WTC11 (cell line): ENCODE results near the gene KRT5.

Experiments used
- CREB1 ChIP-seq: sonication (generic); formaldehyde crosslinking; IDR thresholded peaks from 2 replicates; pipeline ENCODE4 v1.8.0; 2023; ENCODE audit warnings: mild to moderate bottlenecking, missing genetic modification reagents
- EMX1 ChIP-seq: fragments of 250-450 bp; sonication (Bioruptor Pico); IDR thresholded peaks from 2 replicates; pipeline ENCODE4 v1.8.0; 2021; ENCODE audit warnings: mild to moderate bottlenecking
- ESRRA ChIP-seq: sonication (generic); formaldehyde crosslinking; IDR thresholded peaks from 2 replicates; pipeline ENCODE4 v1.8.1; 2022; ENCODE audit warnings: mild to moderate bottlenecking, missing genetic modification reagents, borderline replicate concordance
- ETV6 ChIP-seq: sonication (generic); formaldehyde crosslinking; IDR thresholded peaks from 2 replicates; pipeline ENCODE4 v1.8.1; 2022; ENCODE audit warnings: mild to moderate bottlenecking, missing genetic modification reagents
- FOXP1 ChIP-seq: sonication (generic); formaldehyde crosslinking; IDR thresholded peaks from 2 replicates; pipeline ENCODE4 v1.8.0; 2022; ENCODE audit warnings: missing genetic modification reagents, mild to moderate bottlenecking, moderate library complexity, borderline replicate concordance
- JUN ChIP-seq: sonication (generic); formaldehyde crosslinking; IDR thresholded peaks from 2 replicates; pipeline ENCODE4 v1.8.0; 2023; ENCODE audit warnings: mild to moderate bottlenecking, missing genetic modification reagents
- KAT7 ChIP-seq: sonication (generic); formaldehyde crosslinking; IDR thresholded peaks from 2 replicates; pipeline ENCODE4 v1.8.1; 2023; ENCODE audit warnings: missing genetic modification reagents, mild to moderate bottlenecking, borderline replicate concordance
- TEAD1 ChIP-seq: sonication (generic); formaldehyde crosslinking; IDR thresholded peaks from 2 replicates; pipeline ENCODE4 v1.8.0; 2022; ENCODE audit warnings: mild to moderate bottlenecking, missing genetic modification reagents
- TF ChIP-seq, protein P1 (sequence below): sonication (generic); formaldehyde crosslinking; IDR thresholded peaks from 2 replicates; pipeline ENCODE4 v1.8.0; 2023; ENCODE audit warnings: missing genetic modification reagents, mild to moderate bottlenecking, borderline replicate concordance
- TF ChIP-seq, protein P2 (sequence below): fragments of 200-600 bp; IDR thresholded peaks from 2 replicates; pipeline ENCODE4 v1.8.0; 2022; ENCODE audit warnings: antibody characterized with exemption
- TF ChIP-seq, protein P3 (sequence below): sonication (generic); formaldehyde crosslinking; IDR thresholded peaks from 2 replicates; pipeline ENCODE4 v1.8.0; 2023; ENCODE audit warnings: missing genetic modification reagents
- TF ChIP-seq, protein P4 (sequence below): sonication (generic); formaldehyde crosslinking; IDR thresholded peaks from 2 replicates; pipeline ENCODE4 v1.8.0; 2022; ENCODE audit warnings: missing genetic modification reagents
- TF ChIP-seq, protein P5 (sequence below): fragments of 250-450 bp; sonication (Bioruptor Pico); IDR thresholded peaks from 2 replicates; pipeline ENCODE4 v2.1.2; 2022; ENCODE audit warnings: mild to moderate bottlenecking, moderate library complexity
- TF ChIP-seq, protein P6 (sequence below): sonication (generic); formaldehyde crosslinking; IDR thresholded peaks from 2 replicates; pipeline ENCODE4 v1.8.1; 2022; ENCODE audit warnings: low read depth, missing genetic modification reagents, borderline replicate concordance

DNA sequence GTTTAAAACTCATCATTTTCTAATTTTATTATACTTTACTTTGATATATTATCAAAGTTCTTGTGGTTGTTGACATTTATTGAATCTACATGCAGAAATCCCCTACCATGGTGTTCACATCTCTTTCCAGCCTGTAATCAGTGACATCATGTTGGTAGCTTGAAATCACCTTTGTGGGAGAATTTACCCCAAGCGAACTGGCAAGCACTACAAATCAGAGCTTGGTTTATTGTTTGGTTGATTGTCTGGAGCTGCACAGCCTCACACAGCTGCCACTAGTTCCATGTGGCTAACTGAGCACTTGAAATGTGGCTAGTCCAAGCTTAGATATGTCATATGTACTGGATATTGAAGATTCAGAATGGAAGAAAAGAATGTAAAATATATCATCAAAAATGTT is 15.4 kb upstream of the KRT5 start:
- TF ChIP-seq, protein P1, sequence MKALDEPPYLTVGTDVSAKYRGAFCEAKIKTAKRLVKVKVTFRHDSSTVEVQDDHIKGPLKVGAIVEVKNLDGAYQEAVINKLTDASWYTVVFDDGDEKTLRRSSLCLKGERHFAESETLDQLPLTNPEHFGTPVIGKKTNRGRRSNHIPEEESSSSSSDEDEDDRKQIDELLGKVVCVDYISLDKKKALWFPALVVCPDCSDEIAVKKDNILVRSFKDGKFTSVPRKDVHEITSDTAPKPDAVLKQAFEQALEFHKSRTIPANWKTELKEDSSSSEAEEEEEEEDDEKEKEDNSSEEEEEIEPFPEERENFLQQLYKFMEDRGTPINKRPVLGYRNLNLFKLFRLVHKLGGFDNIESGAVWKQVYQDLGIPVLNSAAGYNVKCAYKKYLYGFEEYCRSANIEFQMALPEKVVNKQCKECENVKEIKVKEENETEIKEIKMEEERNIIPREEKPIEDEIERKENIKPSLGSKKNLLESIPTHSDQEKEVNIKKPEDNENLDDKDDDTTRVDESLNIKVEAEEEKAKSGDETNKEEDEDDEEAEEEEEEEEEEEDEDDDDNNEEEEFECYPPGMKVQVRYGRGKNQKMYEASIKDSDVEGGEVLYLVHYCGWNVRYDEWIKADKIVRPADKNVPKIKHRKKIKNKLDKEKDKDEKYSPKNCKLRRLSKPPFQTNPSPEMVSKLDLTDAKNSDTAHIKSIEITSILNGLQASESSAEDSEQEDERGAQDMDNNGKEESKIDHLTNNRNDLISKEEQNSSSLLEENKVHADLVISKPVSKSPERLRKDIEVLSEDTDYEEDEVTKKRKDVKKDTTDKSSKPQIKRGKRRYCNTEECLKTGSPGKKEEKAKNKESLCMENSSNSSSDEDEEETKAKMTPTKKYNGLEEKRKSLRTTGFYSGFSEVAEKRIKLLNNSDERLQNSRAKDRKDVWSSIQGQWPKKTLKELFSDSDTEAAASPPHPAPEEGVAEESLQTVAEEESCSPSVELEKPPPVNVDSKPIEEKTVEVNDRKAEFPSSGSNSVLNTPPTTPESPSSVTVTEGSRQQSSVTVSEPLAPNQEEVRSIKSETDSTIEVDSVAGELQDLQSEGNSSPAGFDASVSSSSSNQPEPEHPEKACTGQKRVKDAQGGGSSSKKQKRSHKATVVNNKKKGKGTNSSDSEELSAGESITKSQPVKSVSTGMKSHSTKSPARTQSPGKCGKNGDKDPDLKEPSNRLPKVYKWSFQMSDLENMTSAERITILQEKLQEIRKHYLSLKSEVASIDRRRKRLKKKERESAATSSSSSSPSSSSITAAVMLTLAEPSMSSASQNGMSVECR, result no peak
- TF ChIP-seq ETV6 (CRISPR knock-in tag) (no peak), ESRRA (CRISPR knock-in tag) (no peak), FOXP1 (CRISPR knock-in tag) (no peak), KAT7 (CRISPR knock-in tag) (no peak), TEAD1 (no peak), CREB1 (no peak), EMX1 (CRISPR knock-in tag) (no peak), JUN (CRISPR knock-in tag) (no peak)
- TF ChIP-seq, protein P2, sequence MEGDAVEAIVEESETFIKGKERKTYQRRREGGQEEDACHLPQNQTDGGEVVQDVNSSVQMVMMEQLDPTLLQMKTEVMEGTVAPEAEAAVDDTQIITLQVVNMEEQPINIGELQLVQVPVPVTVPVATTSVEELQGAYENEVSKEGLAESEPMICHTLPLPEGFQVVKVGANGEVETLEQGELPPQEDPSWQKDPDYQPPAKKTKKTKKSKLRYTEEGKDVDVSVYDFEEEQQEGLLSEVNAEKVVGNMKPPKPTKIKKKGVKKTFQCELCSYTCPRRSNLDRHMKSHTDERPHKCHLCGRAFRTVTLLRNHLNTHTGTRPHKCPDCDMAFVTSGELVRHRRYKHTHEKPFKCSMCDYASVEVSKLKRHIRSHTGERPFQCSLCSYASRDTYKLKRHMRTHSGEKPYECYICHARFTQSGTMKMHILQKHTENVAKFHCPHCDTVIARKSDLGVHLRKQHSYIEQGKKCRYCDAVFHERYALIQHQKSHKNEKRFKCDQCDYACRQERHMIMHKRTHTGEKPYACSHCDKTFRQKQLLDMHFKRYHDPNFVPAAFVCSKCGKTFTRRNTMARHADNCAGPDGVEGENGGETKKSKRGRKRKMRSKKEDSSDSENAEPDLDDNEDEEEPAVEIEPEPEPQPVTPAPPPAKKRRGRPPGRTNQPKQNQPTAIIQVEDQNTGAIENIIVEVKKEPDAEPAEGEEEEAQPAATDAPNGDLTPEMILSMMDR, result no peak
- TF ChIP-seq, protein P3, sequence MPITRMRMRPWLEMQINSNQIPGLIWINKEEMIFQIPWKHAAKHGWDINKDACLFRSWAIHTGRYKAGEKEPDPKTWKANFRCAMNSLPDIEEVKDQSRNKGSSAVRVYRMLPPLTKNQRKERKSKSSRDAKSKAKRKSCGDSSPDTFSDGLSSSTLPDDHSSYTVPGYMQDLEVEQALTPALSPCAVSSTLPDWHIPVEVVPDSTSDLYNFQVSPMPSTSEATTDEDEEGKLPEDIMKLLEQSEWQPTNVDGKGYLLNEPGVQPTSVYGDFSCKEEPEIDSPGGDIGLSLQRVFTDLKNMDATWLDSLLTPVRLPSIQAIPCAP (CRISPR knock-in tag), result no peak
- TF ChIP-seq, protein P4, sequence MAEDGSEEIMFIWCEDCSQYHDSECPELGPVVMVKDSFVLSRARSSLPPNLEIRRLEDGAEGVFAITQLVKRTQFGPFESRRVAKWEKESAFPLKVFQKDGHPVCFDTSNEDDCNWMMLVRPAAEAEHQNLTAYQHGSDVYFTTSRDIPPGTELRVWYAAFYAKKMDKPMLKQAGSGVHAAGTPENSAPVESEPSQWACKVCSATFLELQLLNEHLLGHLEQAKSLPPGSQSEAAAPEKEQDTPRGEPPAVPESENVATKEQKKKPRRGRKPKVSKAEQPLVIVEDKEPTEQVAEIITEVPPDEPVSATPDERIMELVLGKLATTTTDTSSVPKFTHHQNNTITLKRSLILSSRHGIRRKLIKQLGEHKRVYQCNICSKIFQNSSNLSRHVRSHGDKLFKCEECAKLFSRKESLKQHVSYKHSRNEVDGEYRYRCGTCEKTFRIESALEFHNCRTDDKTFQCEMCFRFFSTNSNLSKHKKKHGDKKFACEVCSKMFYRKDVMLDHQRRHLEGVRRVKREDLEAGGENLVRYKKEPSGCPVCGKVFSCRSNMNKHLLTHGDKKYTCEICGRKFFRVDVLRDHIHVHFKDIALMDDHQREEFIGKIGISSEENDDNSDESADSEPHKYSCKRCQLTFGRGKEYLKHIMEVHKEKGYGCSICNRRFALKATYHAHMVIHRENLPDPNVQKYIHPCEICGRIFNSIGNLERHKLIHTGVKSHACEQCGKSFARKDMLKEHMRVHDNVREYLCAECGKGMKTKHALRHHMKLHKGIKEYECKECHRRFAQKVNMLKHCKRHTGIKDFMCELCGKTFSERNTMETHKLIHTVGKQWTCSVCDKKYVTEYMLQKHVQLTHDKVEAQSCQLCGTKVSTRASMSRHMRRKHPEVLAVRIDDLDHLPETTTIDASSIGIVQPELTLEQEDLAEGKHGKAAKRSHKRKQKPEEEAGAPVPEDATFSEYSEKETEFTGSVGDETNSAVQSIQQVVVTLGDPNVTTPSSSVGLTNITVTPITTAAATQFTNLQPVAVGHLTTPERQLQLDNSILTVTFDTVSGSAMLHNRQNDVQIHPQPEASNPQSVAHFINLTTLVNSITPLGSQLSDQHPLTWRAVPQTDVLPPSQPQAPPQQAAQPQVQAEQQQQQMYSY (CRISPR knock-in tag), result no peak
- TF ChIP-seq, protein P5, sequence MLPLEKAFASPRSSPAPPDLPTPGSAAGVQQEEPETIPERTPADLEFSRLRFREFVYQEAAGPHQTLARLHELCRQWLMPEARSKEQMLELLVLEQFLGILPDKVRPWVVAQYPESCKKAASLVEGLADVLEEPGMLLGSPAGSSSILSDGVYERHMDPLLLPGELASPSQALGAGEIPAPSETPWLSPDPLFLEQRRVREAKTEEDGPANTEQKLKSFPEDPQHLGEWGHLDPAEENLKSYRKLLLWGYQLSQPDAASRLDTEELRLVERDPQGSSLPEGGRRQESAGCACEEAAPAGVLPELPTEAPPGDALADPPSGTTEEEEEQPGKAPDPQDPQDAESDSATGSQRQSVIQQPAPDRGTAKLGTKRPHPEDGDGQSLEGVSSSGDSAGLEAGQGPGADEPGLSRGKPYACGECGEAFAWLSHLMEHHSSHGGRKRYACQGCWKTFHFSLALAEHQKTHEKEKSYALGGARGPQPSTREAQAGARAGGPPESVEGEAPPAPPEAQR (CRISPR knock-in tag), result no peak
- TF ChIP-seq, protein P6, sequence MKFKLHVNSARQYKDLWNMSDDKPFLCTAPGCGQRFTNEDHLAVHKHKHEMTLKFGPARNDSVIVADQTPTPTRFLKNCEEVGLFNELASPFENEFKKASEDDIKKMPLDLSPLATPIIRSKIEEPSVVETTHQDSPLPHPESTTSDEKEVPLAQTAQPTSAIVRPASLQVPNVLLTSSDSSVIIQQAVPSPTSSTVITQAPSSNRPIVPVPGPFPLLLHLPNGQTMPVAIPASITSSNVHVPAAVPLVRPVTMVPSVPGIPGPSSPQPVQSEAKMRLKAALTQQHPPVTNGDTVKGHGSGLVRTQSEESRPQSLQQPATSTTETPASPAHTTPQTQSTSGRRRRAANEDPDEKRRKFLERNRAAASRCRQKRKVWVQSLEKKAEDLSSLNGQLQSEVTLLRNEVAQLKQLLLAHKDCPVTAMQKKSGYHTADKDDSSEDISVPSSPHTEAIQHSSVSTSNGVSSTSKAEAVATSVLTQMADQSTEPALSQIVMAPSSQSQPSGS (CRISPR knock-in tag), result no peak
